SJCRH30 (cell line): ENCODE measurements around the gene NT5DC3. TPM values are rescaled to one million over a fixed set of nuclear protein-coding genes. Genes with fewer than 3 reads are reported as not detected.
"Not testable (repeated sequence)": the region's sequence is repeated elsewhere in the genome, so short reads cannot be mapped to it uniquely, and the experiment has no call there.

Experiments
- DNase-seq, 2 experiments: peaks; one replicate each; pipeline ENCODE4 v3.0.0-alpha.2; 2015 to 2020
- H3K27ac ChIP-seq: fragments of 250-450 bp; sonication (Bioruptor Pico); 2 replicates; pipeline ENCODE4 v1.5.1; 2020; ENCODE audit warnings: mild to moderate bottlenecking, moderate library complexity
- H3K27me3 ChIP-seq: fragments of 250-450 bp; sonication (Bioruptor Pico); 2 replicates; pipeline ENCODE4 v1.5.1; 2020; ENCODE audit warnings: mild to moderate bottlenecking, moderate library complexity
- H3K36me3 ChIP-seq: fragments of 250-450 bp; sonication (Bioruptor Pico); 2 replicates; pipeline ENCODE4 v1.5.1; 2020; ENCODE audit warnings: mild to moderate bottlenecking, moderate library complexity
- H3K4me1 ChIP-seq: fragments of 250-450 bp; sonication (Bioruptor Pico); 2 replicates; pipeline ENCODE4 v1.5.1; 2020; ENCODE audit warnings: mild to moderate bottlenecking, moderate library complexity
- H3K4me3 ChIP-seq: fragments of 250-450 bp; sonication (Bioruptor Pico); 2 replicates; pipeline ENCODE4 v1.5.1; 2020; ENCODE audit warnings: mild to moderate bottlenecking, moderate library complexity
- H3K9me3 ChIP-seq: fragments of 250-450 bp; sonication (Bioruptor Pico); replicated peaks from 2 replicates; pipeline ENCODE4 v1.5.1; 2020; ENCODE audit warnings: mild to moderate bottlenecking, moderate library complexity
- total RNA-seq: library from RNA; depleted of rRNA; stranded (reverse); fragments of >200 nt; shearing (Covaris generic); gene quantifications from 2 replicates; pipeline ENCODE4 v1.2.3, GENCODE V29; 2014

NT5DC3 gene
- total RNA-seq, 1 experiment from 2014 or later: 14.8 TPM

GRCh38 chr12:103813426-103813825, 27.6 kb downstream of the NT5DC3 start:
- Histone ChIP-seq H3K27ac (no peak overlapping the region), H3K36me3 (peaks cover 15% of the 10 kb centered on the region; the same call in 1 of the 2 replicates), H3K4me3 (no peak overlapping the region), H3K4me1 (0 out of 2 replicates have a peak, but pooled peaks cover 5% of the 10 kb centered on the region), H3K27me3 (no peaks in the 10 kb centered on the region), H3K9me3 (no peaks in the 10 kb centered on the region)
- DNase-seq: no peak

GRCh38 chr12:103812789-103813188, 28.2 kb downstream of the NT5DC3 start:
- Histone ChIP-seq H3K4me1 (0 out of 2 replicates have a peak, but pooled peaks cover 5% of the 10 kb centered on the region), H3K9me3 (no peaks in the 10 kb centered on the region), H3K36me3 (peaks cover 15% of the 10 kb centered on the region; the same call in 1 of the 2 replicates), H3K27me3 (no peaks in the 10 kb centered on the region), H3K4me3 (no peak overlapping the region), H3K27ac (no peak overlapping the region)
- no peak for DNase-seq

GRCh38 chr12:103811791-103812190, 29.2 kb downstream of the NT5DC3 start:
- Histone ChIP-seq H3K36me3 (peaks cover 15% of the 10 kb centered on the region), H3K4me1 (0 out of 2 replicates have a peak, but pooled peaks cover 5% of the 10 kb centered on the region), H3K27ac (no peak overlapping the region), H3K9me3 (no peaks in the 10 kb centered on the region), H3K27me3 (no peaks in the 10 kb centered on the region), H3K4me3 (no peak overlapping the region)
- no peak for DNase-seq

GRCh38 chr12:103810111-103810510, 30.9 kb downstream of the NT5DC3 start:
- no peak overlapping the region for H3K4me3 ChIP-seq
- H3K9me3 ChIP-seq: no peaks in the 10 kb centered on the region
- peak; percentile 24 to 52 for DNase-seq
- H3K36me3 ChIP-seq: peaks cover 19% of the 10 kb centered on the region
- no peak overlapping the region for H3K27ac ChIP-seq
- peaks cover 9% of the 10 kb centered on the region for H3K4me1 ChIP-seq
- H3K27me3 ChIP-seq: no peaks in the 10 kb centered on the region

GRCh38 chr12:103809639-103810038, 31.4 kb downstream of the NT5DC3 start:
- peaks cover 10% of the 10 kb centered on the region for H3K4me1 ChIP-seq
- not testable (repeated sequence) for H3K9me3 ChIP-seq, DNase-seq, H3K27me3 ChIP-seq, H3K4me3 ChIP-seq, H3K27ac ChIP-seq
- peaks cover 19% of the 10 kb centered on the region for H3K36me3 ChIP-seq

GRCh38 chr12:103809154-103809553, 31.9 kb downstream of the NT5DC3 start:
- H3K4me1 ChIP-seq: peaks cover 10% of the 10 kb centered on the region
- H3K27me3 ChIP-seq: no peaks in the 10 kb centered on the region
- H3K9me3 ChIP-seq: no peaks in the 10 kb centered on the region
- no peak for DNase-seq
- H3K4me3 ChIP-seq: no peak overlapping the region
- no peak overlapping the region for H3K27ac ChIP-seq
- peaks cover 19% of the 10 kb centered on the region for H3K36me3 ChIP-seq

GRCh38 chr12:103808239-103808880, 32.7 kb downstream of the NT5DC3 start:
- Histone ChIP-seq H3K36me3 (peaks cover 16% of the 10 kb centered on the region), H3K4me1 (peaks cover 10% of the 10 kb centered on the region), H3K27ac (no peak overlapping the region), H3K9me3 (no peaks in the 10 kb centered on the region), H3K27me3 (no peaks in the 10 kb centered on the region), H3K4me3 (no peak overlapping the region)
- DNase-seq: no peak

- no peaks in the 10 kb centered on the region for H3K27me3 ChIP-seq
- no peak for DNase-seq
- no peaks in the 10 kb centered on the region for H3K9me3 ChIP-seq
- peaks cover 10% of the 10 kb centered on the region for H3K4me1 ChIP-seq
- no peak overlapping the region for H3K4me3 ChIP-seq
- no peak overlapping the region for H3K27ac ChIP-seq
- peaks cover 9% of the 10 kb centered on the region for H3K36me3 ChIP-seq
Observed at GRCh38 chr12:103807561-103808238, 33.3 kb downstream of the NT5DC3 start.

GRCh38 chr12:103806803-103807202, 34.2 kb downstream of the NT5DC3 start:
- Histone ChIP-seq H3K27me3 (no peaks in the 10 kb centered on the region), H3K4me1 (peaks cover 15% of the 10 kb centered on the region), H3K4me3 (no peak overlapping the region), H3K27ac (no peak overlapping the region), H3K36me3 (peaks cover 4% of the 10 kb centered on the region; the same call in 1 of the 2 replicates), H3K9me3 (no peaks in the 10 kb centered on the region)
- no peak for DNase-seq

- DNase-seq: no peak
- no peak overlapping the region for H3K4me3 ChIP-seq
- H3K9me3 ChIP-seq: no peaks in the 10 kb centered on the region
- peak overlapping the region; percentile 53 for H3K27ac ChIP-seq
- peaks cover 4% of the 10 kb centered on the region; the same call in 1 of the 2 replicates for H3K36me3 ChIP-seq
- peaks cover 18% of the 10 kb centered on the region for H3K4me1 ChIP-seq
- no peaks in the 10 kb centered on the region for H3K27me3 ChIP-seq
Observed at GRCh38 chr12:103805655-103806360, 35.2 kb downstream of the NT5DC3 start.

GRCh38 chr12:103803847-103804246, 37.2 kb downstream of the NT5DC3 start:
- H3K9me3 ChIP-seq: no peaks in the 10 kb centered on the region
- H3K36me3 ChIP-seq: peaks cover 4% of the 10 kb centered on the region; the same call in 1 of the 2 replicates
- H3K4me3 ChIP-seq: no peak overlapping the region
- H3K4me1 ChIP-seq: peaks cover 22% of the 10 kb centered on the region
- no peak for DNase-seq
- H3K27me3 ChIP-seq: no peaks in the 10 kb centered on the region
- H3K27ac ChIP-seq: no peak overlapping the region

- Histone ChIP-seq H3K9me3 (no peaks in the 10 kb centered on the region), H3K36me3 (peaks cover 7% of the 10 kb centered on the region; the same call in 1 of the 2 replicates), H3K27me3 (no peaks in the 10 kb centered on the region), H3K4me1 (peaks cover 22% of the 10 kb centered on the region), H3K27ac (no peak overlapping the region), H3K4me3 (no peak overlapping the region)
- peak in 1 of 2 experiments; percentile 24 for DNase-seq
Observed at GRCh38 chr12:103802586-103802886, 38.5 kb downstream of the NT5DC3 start.

- DNase-seq: peak in 1 of 2 experiments; percentile 33
- Histone ChIP-seq H3K4me1 (peaks cover 22% of the 10 kb centered on the region), H3K27me3 (no peaks in the 10 kb centered on the region), H3K36me3 (peaks cover 7% of the 10 kb centered on the region), H3K27ac (peak overlapping the region; percentile 15; the same call in 1 of the 2 replicates), H3K9me3 (no peaks in the 10 kb centered on the region), H3K4me3 (no peak overlapping the region)
Observed at GRCh38 chr12:103801709-103802585, 39.1 kb downstream of the NT5DC3 start.
